A673 (cell line): ENCODE measurements around the gene PRDM16. TPM values are rescaled to one million over a fixed set of nuclear protein-coding genes. Genes with fewer than 3 reads are reported as not detected.

Experiments
- BruUV-seq: library from RNA; stranded (reverse); fragments of 400-500 nt; replicated peaks from 2 replicates; lab custom pipeline; 2021; lab: Mats Ljungman, UMichigan
- CTCF ChIA-PET: fragments of 300-600 bp; sonication (Branson Sonifier 250); formaldehyde crosslinking; loops from one replicate; lab custom pipeline; 2022; ENCODE audit warnings: antibody characterized with exemption; lab: Charles Lee
- POLR2A ChIA-PET: fragments of 300-600 bp; sonication (Branson Sonifier 250); formaldehyde crosslinking; loops from one replicate; lab custom pipeline; 2022; ENCODE audit warnings: antibody characterized with exemption; ENCODE audit not compliant: low non-redundant PET; lab: Charles Lee
- DNase-seq: peaks from one replicate; pipeline ENCODE4 v3.0.0-alpha.2; 2015; ENCODE audit warnings: low spot score
- H3K27ac ChIP-seq: fragments of 200-600 bp; sonication (generic); 2 replicates; pipeline ENCODE4 v1.5.1; 2016; ENCODE audit warnings: mixed run types, low read depth, mild to moderate bottlenecking, mixed read lengths, antibody characterized with exemption, low read length; ENCODE audit not compliant: poor library complexity, severe bottlenecking
- H3K27me3 ChIP-seq: fragments of 200-600 bp; sonication (generic); replicated peaks from 2 replicates; pipeline ENCODE4 v1.6.1; 2017; ENCODE audit warnings: mixed run types, low read depth, mild to moderate bottlenecking, mixed read lengths, antibody characterized with exemption, low read length; ENCODE audit not compliant: insufficient read depth, poor library complexity
- H3K36me3 ChIP-seq: fragments of 200-600 bp; sonication (generic); 2 replicates; pipeline ENCODE4 v1.6.1; 2016; ENCODE audit warnings: mixed run types, mild to moderate bottlenecking, mixed read lengths, antibody characterized with exemption, low read length; ENCODE audit not compliant: insufficient read depth, poor library complexity, severe bottlenecking
- H3K4me1 ChIP-seq: fragments of 200-600 bp; sonication (generic); 2 replicates; pipeline ENCODE4 v1.6.1; 2017; ENCODE audit warnings: mixed run types, mild to moderate bottlenecking, mixed read lengths, antibody characterized with exemption, low read length; ENCODE audit not compliant: insufficient read depth, poor library complexity, severe bottlenecking
- H3K4me3 ChIP-seq: fragments of 200-600 bp; sonication (generic); 2 replicates; pipeline ENCODE4 v1.5.1; 2016; ENCODE audit warnings: low read depth, mixed run types, mild to moderate bottlenecking, mixed read lengths, low read length; ENCODE audit not compliant: poor library complexity, severe bottlenecking
- H3K9me3 ChIP-seq: fragments of 200-600 bp; sonication (generic); 2 replicates; pipeline ENCODE4 v1.6.1; 2016; ENCODE audit warnings: mixed run types, low read depth, mild to moderate bottlenecking, mixed read lengths, antibody characterized with exemption, low read length; ENCODE audit not compliant: poor library complexity, severe bottlenecking
- CTCF ChIP-seq: fragments of 300-800, 200-600 bp; sonication (generic); conservative IDR thresholded peaks from 2 replicates; pipeline ENCODE4 v1.5.1; 2017; ENCODE audit warnings: low read depth, mild to moderate bottlenecking, antibody characterized with exemption, low read length, moderate library complexity, mixed read lengths
- EZH2 ChIP-seq: fragments of 200-600 bp; sonication (generic); IDR thresholded peaks from 2 replicates; pipeline ENCODE4 v1.6.1; 2017; ENCODE audit warnings: borderline replicate concordance, low read depth, mild to moderate bottlenecking, mixed read lengths, antibody characterized with exemption, low read length; ENCODE audit not compliant: poor library complexity, severe bottlenecking
- intact Hi-C: fragments of 100-400 bp; cut with micrococcal nuclease; formaldehyde crosslinking; loops from one replicate; pipeline ENCODE4 v1.10.0; 2022; ENCODE audit not compliant: unreplicated experiment
- total RNA-seq: library from RNA; stranded (reverse); gene quantifications from 2 replicates; pipeline ENCODE4 v1.2.3, GENCODE V29; 2021

The PRDM16 gene
- total RNA-seq, 1 experiment from 2014 or later: 0.49 TPM

GRCh38 chr1:3272321-3273045, 203.5 kb downstream of the PRDM16 start:
- H3K27ac ChIP-seq: no peak overlapping the region
- H3K4me3 ChIP-seq: no peak overlapping the region
- no peaks in the 10 kb centered on the region for H3K4me1 ChIP-seq
- CTCF ChIA-PET: no interaction called here
- H3K9me3 ChIP-seq: no peaks in the 10 kb centered on the region
- POLR2A ChIA-PET: no interaction called here
- TF ChIP-seq CTCF: no peak
- no peak for TF ChIP-seq EZH2
- peaks cover 22% of the 10 kb centered on the region for H3K27me3 ChIP-seq
- BruUV-seq: no TSS peak
- H3K36me3 ChIP-seq: no peaks in the 10 kb centered on the region
- intact Hi-C loops: no loop called here
- no peak for DNase-seq

GRCh38 chr1:3273447-3273846, 204.4 kb downstream of the PRDM16 start:
- Histone ChIP-seq H3K36me3 (no peaks in the 10 kb centered on the region), H3K27me3 (peaks cover 27% of the 10 kb centered on the region), H3K4me1 (no peaks in the 10 kb centered on the region), H3K9me3 (no peaks in the 10 kb centered on the region), H3K4me3 (no peak overlapping the region), H3K27ac (no peak overlapping the region)
- ChIA-PET CTCF (no interaction called here), POLR2A (no interaction called here)
- BruUV-seq: no TSS peak
- DNase-seq: no peak
- TF ChIP-seq EZH2 (no peak), CTCF (no peak)
- intact Hi-C loops: no loop called here

DNA sequence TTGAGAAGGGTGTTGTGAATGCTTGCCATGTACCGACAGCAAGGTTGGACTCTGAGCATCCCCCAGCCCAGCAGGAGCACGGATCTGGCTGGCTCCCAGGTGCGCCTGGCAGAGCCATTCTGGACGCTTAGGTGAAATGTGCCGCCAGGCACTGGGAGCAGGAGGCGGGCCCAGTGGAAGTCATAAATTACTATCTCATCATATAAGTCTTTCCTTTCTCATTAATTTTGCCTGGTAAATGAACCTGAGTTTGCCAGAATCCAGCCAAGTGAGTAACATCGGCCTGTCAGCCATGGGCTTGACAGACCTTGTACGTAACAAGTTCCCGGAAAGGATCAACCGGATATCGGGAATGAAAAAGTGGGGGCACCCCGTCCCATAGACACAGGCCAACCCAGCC, 206.0 kb downstream of the PRDM16 start:
- CTCF ChIA-PET: no interaction called here

More for the DNA sequence above, 206.0 kb downstream of the PRDM16 start:
- no peak for DNase-seq
- no TSS peak for BruUV-seq
- Histone ChIP-seq H3K4me1 (no peaks in the 10 kb centered on the region), H3K4me3 (no peak overlapping the region), H3K36me3 (no peaks in the 10 kb centered on the region), H3K9me3 (no peaks in the 10 kb centered on the region), H3K27me3 (peaks cover 32% of the 10 kb centered on the region), H3K27ac (no peak overlapping the region)
- POLR2A ChIA-PET: no interaction called here
- TF ChIP-seq EZH2 (no peak), CTCF (no peak)
- intact Hi-C loops: no loop called here
